AG09319 (cell line): ENCODE results near the gene TFCP2L1.

Source experiments
- DNase-seq: peaks from one replicate; pipeline ENCODE4 v3.0.0-alpha.2; 2010; ENCODE audit warnings: low read depth; ENCODE audit errors: extremely low read depth
- TF ChIP-seq, protein P1 (sequence below): IDR thresholded peaks from 2 replicates; pipeline ENCODE4 v1.5.1; 2011; ENCODE audit warnings: low read depth, mild to moderate bottlenecking, inconsistent platforms, low read length, moderate library complexity

Gene TFCP2L1

DNA sequence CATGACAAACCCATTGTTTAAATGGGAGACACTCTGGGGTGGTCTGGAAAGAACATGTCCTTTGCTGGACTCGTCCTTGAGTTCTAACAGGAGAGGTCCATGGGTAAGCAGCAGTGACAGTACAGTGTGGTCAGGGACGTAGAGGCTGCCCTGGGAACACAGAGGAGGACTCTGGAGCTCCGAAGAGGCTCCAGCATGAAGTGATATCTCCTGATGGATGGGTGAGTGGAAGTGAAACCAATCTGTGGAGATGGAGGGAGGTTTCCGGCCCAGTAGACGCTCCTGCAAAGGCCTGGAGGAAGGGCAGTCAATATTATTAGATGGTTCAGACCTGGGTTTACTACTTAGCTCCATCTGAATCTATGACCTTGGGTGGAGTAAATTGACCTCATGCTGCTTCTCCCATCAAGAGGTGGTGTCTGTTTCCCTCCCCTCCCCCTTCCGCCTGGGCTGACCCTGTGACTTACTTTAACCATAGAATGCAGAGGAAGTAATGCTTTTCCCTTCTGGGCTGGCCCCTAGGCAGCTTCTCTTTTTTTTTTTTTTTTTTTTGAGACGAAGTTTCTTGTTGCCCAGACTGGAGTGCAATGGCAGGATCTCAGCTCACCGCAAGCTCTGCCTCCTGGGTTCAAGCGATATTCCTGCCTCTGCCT is 2.3 kb upstream of the TFCP2L1 start:
- DNase-seq, result no peak
- TF ChIP-seq, protein P1, sequence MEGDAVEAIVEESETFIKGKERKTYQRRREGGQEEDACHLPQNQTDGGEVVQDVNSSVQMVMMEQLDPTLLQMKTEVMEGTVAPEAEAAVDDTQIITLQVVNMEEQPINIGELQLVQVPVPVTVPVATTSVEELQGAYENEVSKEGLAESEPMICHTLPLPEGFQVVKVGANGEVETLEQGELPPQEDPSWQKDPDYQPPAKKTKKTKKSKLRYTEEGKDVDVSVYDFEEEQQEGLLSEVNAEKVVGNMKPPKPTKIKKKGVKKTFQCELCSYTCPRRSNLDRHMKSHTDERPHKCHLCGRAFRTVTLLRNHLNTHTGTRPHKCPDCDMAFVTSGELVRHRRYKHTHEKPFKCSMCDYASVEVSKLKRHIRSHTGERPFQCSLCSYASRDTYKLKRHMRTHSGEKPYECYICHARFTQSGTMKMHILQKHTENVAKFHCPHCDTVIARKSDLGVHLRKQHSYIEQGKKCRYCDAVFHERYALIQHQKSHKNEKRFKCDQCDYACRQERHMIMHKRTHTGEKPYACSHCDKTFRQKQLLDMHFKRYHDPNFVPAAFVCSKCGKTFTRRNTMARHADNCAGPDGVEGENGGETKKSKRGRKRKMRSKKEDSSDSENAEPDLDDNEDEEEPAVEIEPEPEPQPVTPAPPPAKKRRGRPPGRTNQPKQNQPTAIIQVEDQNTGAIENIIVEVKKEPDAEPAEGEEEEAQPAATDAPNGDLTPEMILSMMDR, result no peak

DNA sequence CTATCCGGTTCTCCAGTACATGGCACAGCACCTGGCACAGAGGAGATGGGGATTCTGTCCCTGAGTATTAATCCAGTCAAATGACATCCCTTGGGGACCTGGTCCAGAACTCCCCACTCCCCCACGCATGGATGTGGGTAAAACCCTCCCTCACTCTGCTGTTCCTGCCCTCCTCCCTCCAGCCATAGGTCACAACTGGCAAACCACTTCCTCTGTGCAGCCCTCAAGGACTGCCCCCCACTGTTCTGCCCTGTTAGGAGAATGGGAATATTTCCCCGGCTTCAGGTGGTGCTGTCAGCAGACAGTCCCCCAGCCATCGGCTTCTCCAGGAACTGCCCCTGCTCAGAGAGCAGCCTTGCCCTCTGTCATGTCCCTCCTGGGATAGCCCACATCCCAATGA is 1.5 kb upstream of the TFCP2L1 start:
- TF ChIP-seq, protein P1, result no peak
- no peak for DNase-seq

DNA sequence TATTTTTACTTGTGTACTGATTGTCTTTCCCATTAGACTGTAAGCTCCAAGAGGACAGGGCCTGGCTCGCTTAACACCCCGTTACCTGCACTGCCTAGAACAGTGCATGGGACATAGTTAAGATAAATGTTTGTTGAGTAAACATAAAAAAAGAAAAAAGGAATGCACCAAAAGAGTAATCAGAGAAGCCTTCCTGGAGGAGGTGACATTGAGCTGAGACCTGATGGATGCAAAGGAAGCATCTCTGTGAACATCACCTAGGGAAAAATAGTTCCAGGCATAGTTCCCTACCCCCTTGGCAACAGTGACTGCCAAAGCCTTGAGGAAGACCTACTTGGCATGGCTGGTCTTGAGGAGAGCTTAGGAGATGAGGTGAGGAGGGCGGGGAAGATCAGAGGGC is 924 bp upstream of the TFCP2L1 start:
- TF ChIP-seq, protein P1, result no peak
- no peak for DNase-seq

DNA sequence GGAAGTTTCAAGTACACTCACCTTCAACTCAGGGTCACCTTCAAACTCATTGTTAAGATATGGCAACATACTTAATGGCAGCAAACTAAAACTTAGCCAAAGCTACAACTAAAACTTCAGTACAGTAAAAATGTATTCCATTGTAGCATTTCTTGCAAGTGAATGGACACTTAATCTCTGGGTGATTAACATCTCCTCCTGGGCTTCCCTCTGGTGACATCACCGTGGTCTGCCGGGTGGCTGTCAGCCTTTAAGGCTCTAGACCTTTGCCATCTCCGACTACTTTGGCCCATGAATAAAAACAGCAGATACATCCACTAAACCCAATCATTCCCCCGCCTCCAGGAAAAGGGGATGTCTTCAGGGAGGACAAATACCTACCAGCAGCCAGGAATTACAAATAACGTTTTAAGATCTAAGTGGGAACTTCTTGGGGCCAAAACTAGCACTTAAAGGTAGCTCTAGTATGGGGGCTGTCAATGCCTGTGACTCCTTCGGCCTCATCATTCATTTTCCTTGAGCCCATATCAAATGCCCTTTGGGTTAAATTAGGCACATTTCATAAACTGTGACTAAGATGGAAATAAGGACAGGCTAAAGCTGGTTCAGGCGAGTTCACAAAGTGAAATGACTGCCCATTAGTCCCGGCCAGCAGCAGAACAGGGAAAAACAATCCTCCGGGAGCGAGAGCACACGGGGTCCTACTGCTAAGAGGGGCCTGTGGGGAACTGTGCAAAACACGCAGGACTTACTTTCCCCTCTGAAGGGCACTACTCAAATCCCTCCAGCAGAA is 1.1 kb downstream of the TFCP2L1 start:
- TF ChIP-seq, protein P1, result no peak
- no peak for DNase-seq

DNA sequence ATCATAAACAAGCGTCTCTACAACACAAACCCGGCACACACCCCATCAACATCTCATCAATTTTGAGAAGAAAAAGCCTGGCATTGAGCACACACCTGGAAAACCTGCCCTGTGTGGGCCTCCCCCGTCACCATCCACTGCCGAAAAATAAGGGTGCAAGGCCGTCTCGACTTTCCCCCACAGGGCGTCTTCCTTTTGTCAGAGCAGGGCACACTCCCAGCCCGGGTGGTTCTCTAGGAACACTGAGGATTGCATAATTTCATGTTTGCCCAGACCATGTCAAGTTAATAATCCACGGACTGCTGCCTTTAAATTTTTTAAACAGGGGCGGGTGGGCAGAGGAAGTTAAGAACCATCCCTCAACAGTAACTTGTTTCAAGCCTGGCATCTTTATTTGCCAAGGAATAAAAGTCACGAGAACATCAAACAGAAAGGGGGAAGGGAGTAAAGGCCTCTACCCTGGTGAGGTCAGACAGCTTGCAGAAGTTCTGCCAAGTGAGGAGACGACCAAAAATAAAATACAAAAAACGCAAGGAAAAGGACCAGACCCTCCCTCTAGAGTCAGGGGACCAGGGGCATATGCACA is 2.1 kb downstream of the TFCP2L1 start:
- TF ChIP-seq, protein P1, result no peak
- DNase-seq, result no peak

DNA sequence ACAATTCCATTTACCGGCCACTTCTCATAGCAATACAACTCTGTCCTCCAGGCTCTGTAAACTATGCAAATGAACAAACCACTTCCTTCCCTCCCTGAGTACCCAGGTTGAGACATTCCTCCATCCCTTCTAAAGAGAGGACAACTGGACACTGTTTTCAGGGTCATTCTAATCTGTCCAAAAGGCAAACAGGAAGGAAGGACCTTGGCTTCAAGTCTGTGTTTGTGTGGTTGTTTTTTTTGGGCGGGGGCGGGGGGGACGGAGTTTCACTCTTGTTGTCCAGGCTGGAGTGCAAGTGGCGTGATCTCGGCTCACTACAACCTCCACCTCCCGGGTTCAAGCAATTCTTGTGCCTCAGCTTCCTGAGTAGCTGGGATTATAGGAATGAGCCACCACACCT is 3.3 kb downstream of the TFCP2L1 start:
- no peak for DNase-seq
- TF ChIP-seq, protein P1, result no peak

DNA sequence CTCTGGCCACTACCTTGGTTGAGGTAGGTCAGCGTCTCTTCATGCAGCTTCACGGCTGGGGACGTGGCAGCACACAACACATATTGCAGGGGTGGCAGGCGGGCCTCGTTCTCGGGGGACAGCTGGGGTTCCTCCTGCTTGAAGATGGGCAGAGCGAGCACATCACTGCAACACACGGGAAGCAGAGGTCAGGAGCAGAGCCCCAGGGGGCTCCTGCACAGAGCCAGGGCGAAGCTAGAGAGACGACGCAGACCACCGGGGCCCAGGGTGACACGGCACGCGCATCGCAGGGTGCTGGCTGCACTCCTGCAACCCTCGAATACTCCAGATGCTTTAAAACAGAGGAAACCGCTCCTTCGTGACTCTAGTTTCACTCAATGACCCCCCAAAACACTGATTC is 3.9 kb downstream of the TFCP2L1 start:
- TF ChIP-seq, protein P1, result no peak
- DNase-seq, result no peak
